Spleen (tissue), 7 donors: ENCODE measurements around the gene SSTR1.

ENCODE experiments used
- POLR2A ChIP-seq, 3 donors: fragments of 450-650 bp; IDR thresholded peaks; one replicate each; pipeline ENCODE4 v1.5.1; 2017; ENCODE audit warnings: antibody characterized with exemption in 3 of 3, mild to moderate bottlenecking in 1 of 3
- TF ChIP-seq, protein P1 (sequence below), 11 experiments: fragments of 200-600 bp in 7 of 11; fragments of 450-650 bp in 4 of 11; sonication (generic) in 4 of 11; IDR thresholded peaks in 8 of 11; conservative IDR thresholded peaks in 3 of 11; 1 replicate in 7 of 11; 2 replicates in 4 of 11; pipeline versions ENCODE4 v1.4.0 to v1.8.0; 2016 to 2021; ENCODE audit warnings: antibody characterized with exemption in 11 of 11, inconsistent platforms in 4 of 11, mild to moderate bottlenecking in 1 of 11
- donor health status: DM: no; HTN: no; CAD: no; lungs with moderate emphysema.
- donor health status: DM: no; HTN: no; CAD: no.
- donor health status: DM: no; HTN: no; CAD: no.

- TF ChIP-seq, protein P1, sequence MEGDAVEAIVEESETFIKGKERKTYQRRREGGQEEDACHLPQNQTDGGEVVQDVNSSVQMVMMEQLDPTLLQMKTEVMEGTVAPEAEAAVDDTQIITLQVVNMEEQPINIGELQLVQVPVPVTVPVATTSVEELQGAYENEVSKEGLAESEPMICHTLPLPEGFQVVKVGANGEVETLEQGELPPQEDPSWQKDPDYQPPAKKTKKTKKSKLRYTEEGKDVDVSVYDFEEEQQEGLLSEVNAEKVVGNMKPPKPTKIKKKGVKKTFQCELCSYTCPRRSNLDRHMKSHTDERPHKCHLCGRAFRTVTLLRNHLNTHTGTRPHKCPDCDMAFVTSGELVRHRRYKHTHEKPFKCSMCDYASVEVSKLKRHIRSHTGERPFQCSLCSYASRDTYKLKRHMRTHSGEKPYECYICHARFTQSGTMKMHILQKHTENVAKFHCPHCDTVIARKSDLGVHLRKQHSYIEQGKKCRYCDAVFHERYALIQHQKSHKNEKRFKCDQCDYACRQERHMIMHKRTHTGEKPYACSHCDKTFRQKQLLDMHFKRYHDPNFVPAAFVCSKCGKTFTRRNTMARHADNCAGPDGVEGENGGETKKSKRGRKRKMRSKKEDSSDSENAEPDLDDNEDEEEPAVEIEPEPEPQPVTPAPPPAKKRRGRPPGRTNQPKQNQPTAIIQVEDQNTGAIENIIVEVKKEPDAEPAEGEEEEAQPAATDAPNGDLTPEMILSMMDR (IDR thresholded peaks at IDR 0.05 in 8 of 11, conservative IDR thresholded peaks at IDR 0.05 in 3 of 11): no peak
- TF ChIP-seq POLR2A (IDR thresholded peaks at IDR 0.05): no peak
Observed at GRCh38 chr14:38238332-38238731, 30.6 kb downstream of the SSTR1 start.
